A673 (cell line): Measurements from ENCODE around the gene KREMEN1.

Experiments used
- CTCF ChIP-seq: fragments of 300-800, 200-600 bp; sonication (generic); conservative IDR thresholded peaks from 2 replicates; pipeline ENCODE4 v1.5.1; 2017; ENCODE audit warnings: low read depth, mild to moderate bottlenecking, antibody characterized with exemption, low read length, moderate library complexity, mixed read lengths
- EZH2 ChIP-seq: fragments of 200-600 bp; sonication (generic); IDR thresholded peaks from 2 replicates; pipeline ENCODE4 v1.6.1; 2017; ENCODE audit warnings: borderline replicate concordance, low read depth, mild to moderate bottlenecking, mixed read lengths, antibody characterized with exemption, low read length; ENCODE audit not compliant: poor library complexity, severe bottlenecking

GRCh38 chr22:29208502-29208862, 135.6 kb downstream of the KREMEN1 start:
- TF ChIP-seq CTCF (no peak), EZH2 (no peak)
